Measurements from ENCODE around the gene QSOX2. TPM values are rescaled to one million over a fixed set of nuclear protein-coding genes. Genes with fewer than 3 reads are reported as not detected.

QSOX2 gene
- total RNA-seq, 1 experiment from 2014 or later = 20.5 TPM

- Mint-ChIP-seq H3K36me3 (ENCODE audit: insufficient read depth, unreplicated experiment) (no peaks in the 10 kb centered on the region), H3K4me3 (ENCODE audit: low read depth, unreplicated experiment) (no peak overlapping the region), H3K9me3 (ENCODE audit: low read depth, unreplicated experiment) (no peaks in the 10 kb centered on the region), H3K4me1 (ENCODE audit: low read depth, unreplicated experiment) (peaks cover 9% of the 10 kb centered on the region), H3K27ac (ENCODE audit: unreplicated experiment) (no peak overlapping the region), H3K27me3 (ENCODE audit: unreplicated experiment) (peaks cover 52% of the 10 kb centered on the region)
- CTCF ChIA-PET = no interaction called here
- DNase-seq = no peak
- intact Hi-C loops (cut with micrococcal nuclease; ENCODE audit: unreplicated experiment) = no loop called here
- TF ChIP-seq CTCF (IDR thresholded peaks at IDR 0.05; ENCODE audit: unreplicated experiment) = no peak
- BruUV-seq (replicated peaks) = no TSS peak
Measured at GRCh38 chr9:136192289-136193126, 53.1 kb downstream of the QSOX2 start.

GRCh38 chr9:136191960-136192286 lies 53.7 kb downstream of the QSOX2 start:
- H3K4me1 Mint-ChIP-seq (ENCODE audit: low read depth, unreplicated experiment) = peaks cover 9% of the 10 kb centered on the region
- no peak overlapping the region for H3K4me3 Mint-ChIP-seq (ENCODE audit: low read depth, unreplicated experiment)
- peaks cover 52% of the 10 kb centered on the region for H3K27me3 Mint-ChIP-seq (ENCODE audit: unreplicated experiment)
- H3K36me3 Mint-ChIP-seq (ENCODE audit: insufficient read depth, unreplicated experiment) = no peaks in the 10 kb centered on the region
- CTCF ChIA-PET = no interaction called here
- no peak for TF ChIP-seq CTCF (IDR thresholded peaks at IDR 0.05; ENCODE audit: unreplicated experiment)
- no peaks in the 10 kb centered on the region for H3K9me3 Mint-ChIP-seq (ENCODE audit: low read depth, unreplicated experiment)
- intact Hi-C loops (cut with micrococcal nuclease; ENCODE audit: unreplicated experiment) = no loop called here
- BruUV-seq (replicated peaks) = no TSS peak
- no peak overlapping the region for H3K27ac Mint-ChIP-seq (ENCODE audit: unreplicated experiment)
- DNase-seq = no peak

GRCh38 chr9:136191099-136191959 lies 54.3 kb downstream of the QSOX2 start:
- H3K9me3 Mint-ChIP-seq (ENCODE audit: low read depth, unreplicated experiment) = no peaks in the 10 kb centered on the region
- peaks cover 52% of the 10 kb centered on the region for H3K27me3 Mint-ChIP-seq (ENCODE audit: unreplicated experiment)
- BruUV-seq (replicated peaks) = no TSS peak
- H3K36me3 Mint-ChIP-seq (ENCODE audit: insufficient read depth, unreplicated experiment) = no peaks in the 10 kb centered on the region
- DNase-seq = no peak
- CTCF ChIA-PET = no interaction called here
- no peak for TF ChIP-seq CTCF (IDR thresholded peaks at IDR 0.05; ENCODE audit: unreplicated experiment)
- H3K4me1 Mint-ChIP-seq (ENCODE audit: low read depth, unreplicated experiment) = peaks cover 4% of the 10 kb centered on the region
- no peak overlapping the region for H3K27ac Mint-ChIP-seq (ENCODE audit: unreplicated experiment)
- H3K4me3 Mint-ChIP-seq (ENCODE audit: low read depth, unreplicated experiment) = no peak overlapping the region
- intact Hi-C loops (cut with micrococcal nuclease; ENCODE audit: unreplicated experiment) = no loop called here

GRCh38 chr9:136190656-136191055 lies 55.0 kb downstream of the QSOX2 start:
- no TSS peak for BruUV-seq (replicated peaks)
- Mint-ChIP-seq H3K4me1 (ENCODE audit: low read depth, unreplicated experiment) (no peaks in the 10 kb centered on the region), H3K4me3 (ENCODE audit: low read depth, unreplicated experiment) (no peak overlapping the region), H3K27me3 (ENCODE audit: unreplicated experiment) (peaks cover 53% of the 10 kb centered on the region), H3K36me3 (ENCODE audit: insufficient read depth, unreplicated experiment) (no peaks in the 10 kb centered on the region), H3K27ac (ENCODE audit: unreplicated experiment) (no peak overlapping the region), H3K9me3 (ENCODE audit: low read depth, unreplicated experiment) (no peaks in the 10 kb centered on the region)
- DNase-seq = no peak
- intact Hi-C loops (cut with micrococcal nuclease; ENCODE audit: unreplicated experiment) = no loop called here
- CTCF ChIA-PET = no interaction called here
- no peak for TF ChIP-seq CTCF (IDR thresholded peaks at IDR 0.05; ENCODE audit: unreplicated experiment)

All from Calu3 (cell line).